Measurements from ENCODE around the gene S100PBP.

GRCh38 chr1:32773018-32773763, 44.3 kb upstream of the S100PBP start:
- peak; percentile 10 for TF ChIP-seq POLR2AphosphoS5 (IDR thresholded peaks at IDR 0.05; ENCODE audit: insufficient read depth, low read depth, low read length)
- TF ChIP-seq CTCF (IDR thresholded peaks at IDR 0.05; ENCODE audit: extremely low read depth in 1 of 2, insufficient read depth in 1 of 2, low read depth in 1 of 2, low read length in 2 of 2): peak; percentile 92 to 95
- no peak for TF ChIP-seq POLR2A (IDR thresholded peaks at IDR 0.05; ENCODE audit: low read depth, low read length)
- TF ChIP-seq JUN (IDR thresholded peaks at IDR 0.05; ENCODE audit: borderline replicate concordance, insufficient read depth, insufficient read length, low read depth): no peak
